Measurements from ENCODE around the gene PTPRN2.

PTPRN2 gene

GRCh38 chr7:158135931-158136330 lies 451.7 kb downstream of the PTPRN2 start:
- DNase-seq (ENCODE audit: low spot score): no peak

GRCh38 chr7:158134824-158135223 lies 452.8 kb downstream of the PTPRN2 start:
- DNase-seq (ENCODE audit: low spot score): no peak

DNA sequence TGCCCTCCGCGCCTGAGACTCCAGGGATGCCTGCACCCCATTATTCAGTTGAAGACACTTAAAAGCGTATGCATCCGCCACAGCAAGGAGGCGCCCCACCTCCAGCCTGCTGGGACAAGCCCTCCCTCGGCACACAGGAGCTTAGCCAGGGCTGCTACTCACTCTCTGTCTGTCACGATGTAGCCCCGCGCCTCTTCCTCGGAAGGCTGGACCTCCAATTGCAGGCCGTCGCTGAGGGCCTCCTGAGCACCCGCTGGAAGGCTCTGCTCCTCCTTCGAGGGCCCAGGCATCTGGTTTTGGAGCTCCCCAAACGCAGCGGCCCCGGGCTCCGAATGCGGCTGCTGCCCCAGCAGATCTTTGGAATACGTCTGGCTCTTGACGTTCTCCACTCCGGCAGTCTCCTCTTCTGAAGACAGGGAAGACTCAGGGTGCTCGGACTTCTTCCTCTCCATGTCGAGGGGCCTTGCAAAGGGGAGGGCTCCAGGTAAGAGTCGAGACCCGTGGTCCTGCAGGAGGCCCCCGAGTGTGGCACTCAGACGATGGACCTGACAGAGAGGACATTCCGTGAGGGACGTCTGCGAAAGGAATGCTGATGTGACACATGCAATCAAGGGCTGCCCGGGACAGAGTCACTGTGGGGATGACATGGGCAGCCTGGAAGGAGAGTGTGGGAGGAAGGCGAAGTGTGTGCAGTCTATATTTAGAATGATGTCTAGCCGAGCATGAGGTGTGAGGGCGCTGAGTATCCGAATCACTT lies 453.9 kb downstream of the PTPRN2 start:
- DNase-seq (ENCODE audit: low spot score): no peak

DNA sequence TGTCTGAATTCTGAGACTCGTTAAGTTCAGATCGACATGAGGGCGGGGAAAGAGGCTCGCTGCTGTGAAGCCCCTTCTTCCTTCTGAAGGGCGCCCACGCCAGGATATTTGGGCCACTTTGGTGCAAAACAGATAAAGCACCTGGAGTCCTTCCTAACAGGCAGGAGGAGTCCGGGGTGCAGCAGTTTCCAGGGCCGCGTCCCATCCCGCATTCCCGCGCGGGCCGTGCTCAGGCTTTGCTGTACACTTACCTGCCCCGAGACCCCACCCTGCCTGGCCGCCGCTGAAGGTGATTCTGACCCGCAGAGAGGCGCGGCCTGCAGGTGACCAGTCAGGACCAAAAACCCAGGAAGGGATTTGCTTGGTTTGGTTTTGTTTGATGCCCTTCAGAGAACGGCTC lies 454.6 kb downstream of the PTPRN2 start:
- DNase-seq (ENCODE audit: low spot score): no peak

- no peak for DNase-seq (ENCODE audit: low spot score)
These were observed 457.6 kb downstream of the PTPRN2 start for GRCh38 chr7:158130023-158130409.

- no peak for DNase-seq (ENCODE audit: low spot score)
These were observed 458.3 kb downstream of the PTPRN2 start for GRCh38 chr7:158129037-158130022.

DNA sequence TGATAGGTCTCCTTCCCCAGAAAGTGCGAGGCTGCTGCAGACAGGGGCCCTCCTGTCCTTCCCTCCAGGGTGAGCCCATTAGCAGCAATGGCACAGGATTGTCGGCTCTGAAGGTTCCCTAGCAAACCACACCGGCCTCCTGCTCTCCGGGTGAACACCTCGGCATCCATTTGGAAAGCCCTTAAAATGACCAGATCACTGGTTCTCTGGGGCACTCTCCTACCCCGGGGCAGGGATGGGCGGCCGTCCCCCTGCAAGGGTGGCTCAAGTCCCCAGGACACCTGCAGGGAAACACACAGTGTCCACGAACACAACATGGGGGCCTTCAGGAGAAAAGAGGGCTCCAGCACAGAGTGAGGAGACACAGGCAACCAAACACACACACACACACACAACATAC lies 459.1 kb downstream of the PTPRN2 start:
- DNase-seq (ENCODE audit: low spot score): no peak

- DNase-seq (ENCODE audit: low spot score): no peak
These were observed 460.4 kb downstream of the PTPRN2 start for GRCh38 chr7:158127241-158127640.

DNA sequence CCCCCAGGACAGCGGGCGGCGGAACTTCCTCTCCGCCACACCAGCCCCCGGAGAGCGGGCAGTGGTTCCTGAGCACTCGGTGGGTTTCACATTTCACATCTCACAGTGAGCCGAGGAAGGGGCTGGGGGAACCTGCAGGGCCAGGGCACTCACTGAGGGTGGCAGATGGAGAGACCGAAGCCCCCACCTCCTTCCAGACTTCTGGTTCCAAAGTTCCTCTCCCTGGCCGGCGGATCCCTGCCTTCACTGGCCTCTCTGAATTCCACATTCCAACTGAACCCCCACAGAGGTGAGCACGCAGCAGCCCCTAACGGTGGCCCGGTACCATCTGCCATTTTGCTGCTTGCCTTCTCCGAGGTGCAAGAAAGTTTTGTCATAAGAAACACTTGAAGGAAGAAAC lies 461.0 kb downstream of the PTPRN2 start:
- DNase-seq (ENCODE audit: low spot score): no peak

DNA sequence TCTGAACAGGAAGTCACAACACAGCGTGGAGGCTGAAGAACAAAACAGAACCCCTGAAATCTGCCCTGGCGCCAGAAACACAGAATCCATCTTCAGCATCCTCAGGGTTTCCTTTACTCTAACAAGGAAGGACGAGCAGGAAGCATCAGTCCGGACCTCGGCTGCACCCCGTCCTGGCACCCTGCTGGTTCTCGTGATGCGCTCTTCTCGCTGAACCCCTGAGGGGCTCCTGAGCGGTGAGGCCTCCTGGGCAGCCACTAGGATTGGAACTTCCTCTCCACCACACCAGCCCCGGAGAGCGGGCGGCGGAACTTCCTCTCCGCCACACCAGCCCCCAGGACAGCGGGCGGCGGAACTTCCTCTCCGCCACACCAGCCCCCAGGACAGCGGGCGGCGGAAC lies 461.9 kb downstream of the PTPRN2 start:
- DNase-seq (ENCODE audit: low spot score): no peak

DNA sequence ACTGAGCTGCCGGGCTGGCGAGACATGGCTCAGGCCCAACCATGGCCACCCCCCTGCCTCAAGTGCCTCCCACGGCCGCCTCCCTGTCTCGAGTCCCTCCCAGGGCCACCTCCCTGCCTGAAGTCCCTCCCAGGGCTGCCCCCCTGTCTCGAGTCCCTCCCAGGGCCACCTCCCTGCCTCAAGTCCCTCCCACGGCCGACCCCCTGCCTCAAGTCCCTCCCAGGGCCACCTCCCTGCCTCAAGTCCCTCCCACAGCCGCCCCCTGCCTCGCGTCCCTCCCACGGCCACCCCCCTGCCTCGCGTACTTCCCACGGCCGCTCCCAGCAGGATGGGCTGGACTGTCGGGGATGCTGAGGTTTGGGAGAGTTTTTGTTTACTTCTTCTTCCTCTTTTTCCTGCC lies 462.5 kb downstream of the PTPRN2 start:
- DNase-seq (ENCODE audit: low spot score): no peak

DNA sequence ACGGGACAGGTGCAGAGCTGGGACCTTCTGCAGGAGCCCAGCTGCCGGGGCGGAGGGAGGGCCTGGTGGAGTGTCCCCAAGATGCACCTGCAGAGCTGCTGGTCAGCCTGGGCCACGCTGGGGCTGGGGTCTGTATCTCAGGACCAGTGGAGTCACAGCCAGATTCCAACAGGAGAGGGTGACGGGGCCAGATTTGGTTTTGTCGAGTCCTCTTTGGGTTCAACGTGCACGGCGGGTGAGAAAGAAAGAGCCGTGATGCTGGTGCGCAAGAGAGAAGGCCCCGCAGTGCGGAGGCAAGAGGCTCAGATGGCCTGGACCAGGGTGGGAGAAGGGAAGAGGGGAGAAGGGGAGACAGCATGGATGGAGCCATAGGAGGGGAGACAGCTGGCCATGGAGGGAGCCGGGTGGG lies 462.9 kb downstream of the PTPRN2 start:
- no peak for DNase-seq (ENCODE audit: low spot score)

GRCh38 chr7:158123753-158124152 lies 463.9 kb downstream of the PTPRN2 start:
- DNase-seq (ENCODE audit: low spot score): no peak

DNA sequence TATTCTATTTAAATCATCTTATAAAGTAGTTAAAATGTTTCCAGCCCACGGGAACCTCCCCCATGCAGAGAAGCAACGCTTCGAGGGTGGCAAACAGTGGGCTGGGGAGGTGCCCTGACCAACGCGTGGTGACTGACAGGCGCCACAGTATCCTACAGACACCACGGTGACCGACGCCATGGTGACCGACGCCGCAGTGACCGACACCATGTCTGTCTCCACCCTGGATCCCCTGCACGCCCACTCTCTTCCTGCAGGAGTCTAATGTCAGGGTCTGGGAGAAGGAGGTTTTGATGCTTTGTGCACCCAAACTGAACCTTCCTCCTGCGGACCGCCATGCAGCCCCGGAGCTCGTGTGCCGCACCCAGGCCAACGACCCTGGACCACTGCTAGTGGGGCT lies 464.4 kb downstream of the PTPRN2 start:
- DNase-seq (ENCODE audit: low spot score): no peak

- DNase-seq (ENCODE audit: low spot score): no peak
These were observed 466.1 kb downstream of the PTPRN2 start for GRCh38 chr7:158121441-158122045.

DNA sequence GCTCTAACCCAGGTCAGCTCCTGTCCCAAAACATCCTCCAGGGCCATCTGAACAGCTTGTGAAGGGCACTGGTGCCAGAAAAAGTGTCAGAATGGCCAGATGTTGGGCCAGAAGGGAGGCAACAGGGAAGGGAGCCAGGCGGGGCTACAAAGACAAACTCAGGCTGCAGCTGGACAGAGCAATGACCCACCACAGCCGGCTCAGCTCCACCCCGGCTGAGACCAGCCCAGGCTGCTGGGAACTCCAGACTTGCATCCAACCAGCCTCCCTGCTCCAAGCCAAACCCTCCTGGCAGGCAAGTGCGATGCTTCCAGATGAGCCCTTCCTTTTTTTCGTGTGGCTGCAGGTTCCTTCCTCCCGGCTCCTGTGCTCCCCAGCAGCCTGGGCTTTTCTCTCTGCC lies 466.9 kb downstream of the PTPRN2 start:
- DNase-seq (ENCODE audit: low spot score): no peak

DNA sequence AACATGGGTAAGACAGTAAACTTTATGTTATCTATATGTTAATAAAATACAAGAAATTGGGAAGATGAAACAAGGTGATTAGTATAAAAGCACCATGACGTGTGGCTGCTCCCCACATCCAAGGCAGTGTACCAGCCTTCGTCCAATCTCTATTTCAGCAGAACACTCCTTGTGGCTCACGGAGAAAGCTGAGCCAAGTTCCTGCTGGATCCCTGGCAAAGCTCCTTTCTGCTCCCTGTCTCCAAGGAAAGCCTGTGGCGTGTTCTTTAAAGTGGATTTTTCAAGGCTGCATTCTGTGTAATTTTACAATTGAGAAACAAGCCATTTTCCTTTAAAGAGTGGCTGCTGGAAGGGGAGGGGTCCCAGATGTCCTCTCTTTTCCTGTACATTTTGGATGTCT lies 467.3 kb downstream of the PTPRN2 start:
- DNase-seq (ENCODE audit: low spot score): no peak

DNA sequence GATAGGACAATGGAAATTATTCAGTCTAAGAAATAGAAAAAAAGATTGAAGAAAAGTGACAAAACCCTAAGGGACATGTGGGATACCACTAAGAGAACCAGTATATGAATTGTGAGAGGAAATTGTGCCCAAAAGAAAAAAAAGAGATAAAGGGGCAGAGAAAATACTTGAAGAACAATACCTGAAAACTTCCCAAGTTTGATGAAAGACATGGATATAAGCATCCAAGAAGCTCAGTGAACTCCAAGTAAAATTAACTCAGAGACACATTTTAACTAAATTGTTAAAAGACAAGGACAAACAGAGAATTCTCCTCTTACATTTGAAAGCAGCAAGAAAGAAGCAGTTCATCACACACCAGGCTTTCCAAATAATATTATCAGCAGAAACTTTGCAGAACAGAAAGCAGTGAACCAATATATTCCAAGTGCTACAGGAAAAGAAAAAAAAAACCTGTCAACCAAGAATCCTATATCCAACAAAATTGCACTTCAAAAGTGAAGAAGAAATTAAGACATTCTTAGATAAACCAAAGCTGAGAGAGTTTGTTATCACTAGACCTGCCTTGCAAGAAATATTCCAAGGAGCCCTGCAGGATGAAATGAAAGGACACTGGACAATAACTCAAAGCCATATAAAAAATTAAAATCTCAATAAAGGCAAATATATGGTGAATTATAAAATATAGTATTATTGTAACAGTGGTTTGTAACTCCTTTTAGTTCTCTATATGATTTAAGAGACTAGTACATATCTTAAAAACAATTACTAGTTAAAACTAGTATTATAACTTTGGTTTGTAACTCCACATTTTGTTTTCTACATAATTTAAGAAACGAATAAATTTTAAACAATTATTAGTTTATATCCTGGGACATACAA lies 470.0 kb downstream of the PTPRN2 start:
- DNase-seq (ENCODE audit: low spot score): no peak

DNA sequence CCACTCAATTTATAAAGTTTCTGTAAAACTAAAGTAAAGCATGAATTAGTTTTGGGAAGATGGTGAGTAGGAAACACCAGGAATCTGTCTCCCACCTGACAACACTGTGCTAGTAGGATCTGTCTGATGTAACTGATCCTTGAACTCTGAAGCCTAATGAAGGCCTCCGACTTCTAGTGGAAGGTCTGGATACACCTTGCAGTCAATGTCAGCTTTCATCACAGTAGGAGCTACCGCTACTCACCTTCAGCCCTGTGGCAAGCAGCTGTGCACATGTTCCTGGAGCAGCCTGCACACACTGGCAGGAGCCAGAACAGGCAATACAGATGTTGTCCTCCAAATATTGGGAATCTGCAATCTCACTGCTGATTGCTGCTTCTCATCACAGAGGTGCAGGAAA lies 471.4 kb downstream of the PTPRN2 start:
- DNase-seq (ENCODE audit: low spot score): no peak

DNA sequence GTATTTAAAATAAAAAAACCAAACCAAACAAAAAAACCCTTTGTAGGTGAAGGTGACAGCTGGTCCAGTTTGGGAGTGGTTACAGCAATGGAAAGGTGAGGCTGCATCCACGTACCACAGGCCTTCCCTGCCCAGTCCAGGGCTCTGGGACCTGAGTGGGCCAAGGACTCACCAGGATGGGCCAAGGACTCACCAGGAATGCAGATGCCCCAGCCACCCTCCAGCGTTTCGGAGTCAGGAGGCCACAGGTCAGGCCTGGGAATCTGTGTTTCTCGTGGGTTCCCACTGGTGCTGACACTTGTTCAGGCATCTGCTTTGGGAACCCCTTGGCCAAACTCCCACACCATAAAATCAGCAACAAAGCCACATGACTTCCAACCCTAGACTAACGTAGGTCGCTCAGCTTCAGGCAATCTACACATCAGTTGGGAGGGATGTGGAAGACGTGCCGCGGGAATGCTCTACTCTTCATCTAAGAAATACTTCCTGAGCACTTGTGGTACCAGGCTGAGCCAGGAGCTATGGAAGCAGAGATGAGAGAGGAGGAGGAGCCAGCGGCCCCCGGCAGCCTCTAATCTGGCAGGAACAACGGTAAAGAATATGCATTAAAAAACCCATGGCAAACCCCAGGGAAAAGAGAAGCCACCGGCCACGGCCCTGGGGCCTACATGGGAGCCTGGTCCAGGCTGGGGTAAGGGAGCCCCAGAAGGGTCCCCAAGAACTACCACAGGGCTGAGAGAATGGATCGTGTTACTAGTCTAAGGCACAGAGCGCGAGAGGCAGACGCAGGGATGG lies 473.4 kb downstream of the PTPRN2 start:
- DNase-seq (ENCODE audit: low spot score): no peak

Measured in hematopoietic multipotent progenitor cell treated with erythropoietin and hydrocortisone succinate and interleukin-3 and kit ligand, for 15 days (in vitro differentiated cells).